Kidney (tissue), 14 donors: ENCODE results near the gene PRKAG2. TPM values are rescaled to one million over a fixed set of nuclear protein-coding genes. Genes with fewer than 3 reads are reported as not detected.
A peak's percentile ranks its signal among the peaks of the same experiment; 100 is the strongest.

Experiments used
- DNase-seq, 5 donors: peaks; one replicate each; pipeline ENCODE4 v3.0.0-alpha.2; 2013 to 2020
- FAIRE-seq: peaks from 2 replicates; lab custom pipeline; 2012; peaks lifted over from hg19 to GRCh38; lab: Jason Lieb, UNC
- H3K27ac ChIP-seq, 2 donors: one replicate each; pipeline ENCODE4 v1.7.0; 2013; ENCODE audit warnings: low read depth in 2 of 2, low read length in 2 of 2, inconsistent platforms in 1 of 2
- H3K27me3 ChIP-seq: one replicate; pipeline ENCODE4 v1.7.1; 2013; ENCODE audit warnings: low read length, inconsistent platforms; ENCODE audit not compliant: control insufficient read depth, insufficient read depth
- H3K36me3 ChIP-seq, 3 donors: one replicate each; pipeline versions ENCODE4 v1.7.0 to v1.7.1; 2013; ENCODE audit warnings: low read length in 3 of 3, control low read depth in 1 of 3, inconsistent platforms in 1 of 3; ENCODE audit not compliant: insufficient read depth in 3 of 3, control insufficient read depth in 2 of 3
- H3K4me1 ChIP-seq, 3 donors: one replicate each; pipeline versions ENCODE4 v1.7.0 to v1.7.1; 2013; ENCODE audit warnings: low read length in 3 of 3, inconsistent platforms in 1 of 3, low read depth in 1 of 3; ENCODE audit not compliant: control insufficient read depth in 2 of 3, insufficient read depth in 2 of 3
- H3K4me3 ChIP-seq, 3 donors: one replicate each; pipeline versions ENCODE4 v1.7.0 to v1.8.1; 2013; ENCODE audit warnings: low read length in 3 of 3, control low read depth in 1 of 3, inconsistent platforms in 1 of 3
- H3K9ac ChIP-seq, 3 donors: one replicate each; pipeline versions ENCODE4 v1.7.0 to v1.7.1; 2013; ENCODE audit warnings: low read length in 3 of 3, control low read depth in 1 of 3, inconsistent platforms in 1 of 3
- H3K9me3 ChIP-seq, 3 donors: one replicate each; pipeline versions ENCODE4 v1.7.0 to v1.7.1; 2013; ENCODE audit warnings: low read length in 3 of 3, control low read depth in 1 of 3, inconsistent platforms in 1 of 3; ENCODE audit not compliant: control insufficient read depth in 2 of 3, insufficient read depth in 1 of 3
- intact Hi-C: fragments of 100-400 bp; cut with DNase I; formaldehyde crosslinking; loops from one replicate; pipeline ENCODE4 v1.11.1; 2022
- polyA plus RNA-seq: library from polyadenylated mRNA; stranded (reverse); fragments of 350-450 nt; fragmentation: Illumina TruSeq; extraction: RNeasy Lipid Tissue Mini Kit (QIAGEN cat#74804); gene quantifications from one replicate; pipeline ENCODE4 v1.2.3, GENCODE V29; 2014; ENCODE audit warnings: low read depth, low replicate concordance; ENCODE audit not compliant: insufficient read depth
- total RNA-seq: library from RNA; stranded (reverse); fragmentation: NEBNext Ultra II Directional; extraction: Animal tissue kit (Norgen Biotek cat#: 25700); gene quantifications from one replicate; pipeline ENCODE4 v1.2.1, GENCODE V29; 2021
- TF ChIP-seq, protein P1 (sequence below): IDR thresholded peaks from 3 replicates; pipeline ENCODE4 v1.5.1; 2012; ENCODE audit warnings: mild to moderate bottlenecking, moderate library complexity, borderline replicate concordance; ENCODE audit not compliant: insufficient read depth; ENCODE audit errors: extremely low read depth
- donor health status: control.
- donor health status: control.
- donor health status: control.
- donor health status: control.
- donor health status: control.
- donor health status: DM: yes; HTN: yes; CAD: no.
- donor health status: Normal renal cell carcinoma (clear cell type).

Gene PRKAG2
- total and polyA plus RNA-seq, 2 donors from 2014 or later, result 40.7 to 40.9 TPM

DNA sequence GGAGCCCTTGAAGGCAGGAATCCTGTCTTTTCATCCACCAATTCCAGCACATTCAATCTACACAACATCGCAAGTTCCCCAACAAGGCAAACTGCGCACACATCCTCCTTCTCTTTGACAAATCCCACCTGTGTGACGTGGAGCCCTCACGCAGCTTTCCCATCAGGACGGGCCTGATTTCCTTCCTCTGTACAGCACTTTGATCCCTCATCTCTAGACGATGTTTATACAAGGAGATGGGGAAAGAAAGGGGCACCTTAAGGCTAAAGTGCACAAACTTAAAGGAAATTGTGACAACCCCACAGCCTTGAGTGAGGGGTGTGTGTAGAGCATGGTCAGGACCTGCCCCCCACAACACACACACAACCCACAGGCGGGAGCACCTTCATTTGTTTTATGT is 97.2 kb downstream of the PRKAG2 start:
- H3K27ac ChIP-seq, result no peak overlapping the region
- H3K4me3 ChIP-seq, result no peak overlapping the region
- no peaks in the 10 kb centered on the region for H3K9me3 ChIP-seq
- H3K27me3 ChIP-seq, result no peaks in the 10 kb centered on the region
- no peak overlapping the region for H3K9ac ChIP-seq
- H3K4me1 ChIP-seq, result peaks cover 0 to 6% (median 0%) of the 10 kb centered on the region in 3 donors
- DNase-seq (no peak), FAIRE-seq (no peak)
- TF ChIP-seq, protein P1, sequence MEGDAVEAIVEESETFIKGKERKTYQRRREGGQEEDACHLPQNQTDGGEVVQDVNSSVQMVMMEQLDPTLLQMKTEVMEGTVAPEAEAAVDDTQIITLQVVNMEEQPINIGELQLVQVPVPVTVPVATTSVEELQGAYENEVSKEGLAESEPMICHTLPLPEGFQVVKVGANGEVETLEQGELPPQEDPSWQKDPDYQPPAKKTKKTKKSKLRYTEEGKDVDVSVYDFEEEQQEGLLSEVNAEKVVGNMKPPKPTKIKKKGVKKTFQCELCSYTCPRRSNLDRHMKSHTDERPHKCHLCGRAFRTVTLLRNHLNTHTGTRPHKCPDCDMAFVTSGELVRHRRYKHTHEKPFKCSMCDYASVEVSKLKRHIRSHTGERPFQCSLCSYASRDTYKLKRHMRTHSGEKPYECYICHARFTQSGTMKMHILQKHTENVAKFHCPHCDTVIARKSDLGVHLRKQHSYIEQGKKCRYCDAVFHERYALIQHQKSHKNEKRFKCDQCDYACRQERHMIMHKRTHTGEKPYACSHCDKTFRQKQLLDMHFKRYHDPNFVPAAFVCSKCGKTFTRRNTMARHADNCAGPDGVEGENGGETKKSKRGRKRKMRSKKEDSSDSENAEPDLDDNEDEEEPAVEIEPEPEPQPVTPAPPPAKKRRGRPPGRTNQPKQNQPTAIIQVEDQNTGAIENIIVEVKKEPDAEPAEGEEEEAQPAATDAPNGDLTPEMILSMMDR, result no peak
- peaks cover 0 to 5% (median 0%) of the 10 kb centered on the region in 3 donors for H3K36me3 ChIP-seq
- intact Hi-C loops, result loop anchor here (10.0 kb wide), 1 partner anchor 155 kb away; no protein-coding TSS in a partner anchor

DNA sequence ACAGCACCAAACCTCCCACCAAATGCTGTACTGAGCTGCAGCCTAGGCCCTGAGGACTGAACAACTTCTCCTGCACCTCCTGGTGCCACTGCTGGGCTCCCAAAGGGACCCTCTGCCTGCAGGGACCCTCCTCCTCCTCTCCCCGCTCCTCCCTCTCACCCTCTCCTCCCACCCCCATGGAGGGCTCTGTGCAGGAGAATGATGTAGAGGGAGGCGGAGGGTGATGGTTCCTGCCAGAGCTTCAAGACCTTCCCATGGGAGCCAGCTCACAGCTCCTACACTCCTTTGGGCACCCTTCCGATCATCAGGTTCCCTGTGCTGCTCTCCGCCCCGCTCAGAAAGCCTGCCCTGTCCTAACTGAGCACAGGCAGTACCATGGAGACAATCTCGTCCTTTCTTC is 97.7 kb downstream of the PRKAG2 start:
- TF ChIP-seq, protein P1, result no peak
- FAIRE-seq (no peak), DNase-seq (peak in 1 of 5 donors; percentile 24)
- Histone ChIP-seq H3K4me1 (peaks cover 0 to 6% (median 0%) of the 10 kb centered on the region in 3 donors), H3K9me3 (no peaks in the 10 kb centered on the region), H3K27me3 (no peaks in the 10 kb centered on the region), H3K9ac (no peak overlapping the region), H3K27ac (no peak overlapping the region), H3K4me3 (no peak overlapping the region), H3K36me3 (peaks cover 0 to 5% (median 0%) of the 10 kb centered on the region in 3 donors)
- intact Hi-C loops, result no loop called here

DNA sequence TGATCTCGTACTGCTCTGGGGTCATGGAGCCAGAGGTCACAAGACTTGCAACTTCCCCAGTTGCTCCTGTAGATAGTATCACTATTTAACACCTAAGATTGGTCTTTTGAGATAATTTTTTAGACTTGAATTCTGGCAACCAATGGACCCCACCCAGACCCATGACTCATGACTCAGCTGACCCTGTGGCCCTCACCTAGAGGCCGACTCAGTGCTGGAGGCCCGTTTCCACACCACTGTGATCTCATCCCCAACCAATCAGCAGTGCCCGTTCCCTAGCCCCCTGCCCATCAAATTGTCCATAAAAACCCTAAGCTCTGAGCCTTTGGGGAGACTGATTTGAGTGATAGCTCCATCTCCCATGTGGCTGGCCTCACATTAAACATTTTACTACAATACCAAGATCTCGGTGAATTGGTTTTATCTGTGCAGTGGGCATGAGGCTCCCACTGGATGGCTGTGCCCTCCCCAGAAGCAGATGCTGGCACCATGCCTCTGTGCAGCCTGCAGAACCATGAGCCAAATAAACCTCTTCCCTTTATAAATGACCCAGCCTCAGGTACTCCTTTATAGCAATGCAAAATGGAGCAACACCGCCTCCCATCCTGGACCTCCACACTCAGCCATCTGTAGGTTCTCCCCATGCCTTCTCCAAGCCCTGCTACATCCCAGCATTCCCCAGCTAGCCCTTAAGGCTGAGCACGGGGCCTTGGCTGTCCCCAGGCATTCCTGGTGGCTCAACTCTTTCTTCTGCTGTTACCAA is 98.8 kb downstream of the PRKAG2 start:
- no peak overlapping the region for H3K9ac ChIP-seq
- no peak overlapping the region for H3K4me3 ChIP-seq
- FAIRE-seq (no peak), DNase-seq (no peak)
- no peaks in the 10 kb centered on the region for H3K9me3 ChIP-seq
- H3K27me3 ChIP-seq, result no peaks in the 10 kb centered on the region
- TF ChIP-seq, protein P1, result no peak
- H3K4me1 ChIP-seq, result peaks cover 0 to 6% (median 0%) of the 10 kb centered on the region in 3 donors
- intact Hi-C loops, result no loop called here
- H3K36me3 ChIP-seq, result peaks cover 0 to 5% (median 0%) of the 10 kb centered on the region in 3 donors
- no peak overlapping the region for H3K27ac ChIP-seq
